Loucy (cell line): Measurements from ENCODE around the gene DOK6.

Experiments used
- EZH2phosphoT487 ChIP-seq: fragments of 200-600 bp; IDR thresholded peaks from 2 replicates; pipeline ENCODE4 v1.6.1; 2018; ENCODE audit warnings: antibody characterized with exemption, mild to moderate bottlenecking, moderate library complexity, borderline replicate concordance
- TF ChIP-seq, protein P1 (sequence below): fragments of 200-600 bp; sonication (generic); conservative IDR thresholded peaks from 2 replicates; pipeline ENCODE4 v1.5.1; 2014; ENCODE audit warnings: mild to moderate bottlenecking, antibody characterized with exemption, low read length

DNA sequence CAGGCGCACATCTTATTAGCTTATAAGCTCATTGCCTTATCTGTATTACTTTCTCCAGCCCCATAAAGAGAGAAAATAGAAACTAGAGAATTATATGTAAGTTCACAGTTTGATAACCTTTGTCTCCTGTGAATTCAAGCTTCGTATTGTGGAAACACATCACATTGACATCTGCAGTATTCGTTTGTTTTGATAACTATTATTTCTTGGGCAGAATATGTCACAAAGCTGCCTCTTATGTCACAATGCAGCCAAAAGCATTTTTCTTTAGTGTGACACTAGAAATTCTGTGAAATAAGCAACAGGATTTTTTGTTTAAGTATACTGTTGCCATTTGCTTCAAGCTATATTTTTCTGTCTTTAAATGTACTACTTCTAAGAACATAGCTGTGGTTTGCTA lies 221.5 kb downstream of the DOK6 start:
- TF ChIP-seq, protein P1, sequence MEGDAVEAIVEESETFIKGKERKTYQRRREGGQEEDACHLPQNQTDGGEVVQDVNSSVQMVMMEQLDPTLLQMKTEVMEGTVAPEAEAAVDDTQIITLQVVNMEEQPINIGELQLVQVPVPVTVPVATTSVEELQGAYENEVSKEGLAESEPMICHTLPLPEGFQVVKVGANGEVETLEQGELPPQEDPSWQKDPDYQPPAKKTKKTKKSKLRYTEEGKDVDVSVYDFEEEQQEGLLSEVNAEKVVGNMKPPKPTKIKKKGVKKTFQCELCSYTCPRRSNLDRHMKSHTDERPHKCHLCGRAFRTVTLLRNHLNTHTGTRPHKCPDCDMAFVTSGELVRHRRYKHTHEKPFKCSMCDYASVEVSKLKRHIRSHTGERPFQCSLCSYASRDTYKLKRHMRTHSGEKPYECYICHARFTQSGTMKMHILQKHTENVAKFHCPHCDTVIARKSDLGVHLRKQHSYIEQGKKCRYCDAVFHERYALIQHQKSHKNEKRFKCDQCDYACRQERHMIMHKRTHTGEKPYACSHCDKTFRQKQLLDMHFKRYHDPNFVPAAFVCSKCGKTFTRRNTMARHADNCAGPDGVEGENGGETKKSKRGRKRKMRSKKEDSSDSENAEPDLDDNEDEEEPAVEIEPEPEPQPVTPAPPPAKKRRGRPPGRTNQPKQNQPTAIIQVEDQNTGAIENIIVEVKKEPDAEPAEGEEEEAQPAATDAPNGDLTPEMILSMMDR: no peak
- TF ChIP-seq EZH2phosphoT487: no peak
